ENCODE results near the gene COMMD10.

- TF ChIP-seq CTCF (IDR thresholded peaks at IDR 0.05 in 8 of 11, conservative IDR thresholded peaks at IDR 0.05 in 3 of 11) (no peak), POLR2AphosphoS5 (IDR thresholded peaks at IDR 0.05) (no peak), POLR2A (IDR thresholded peaks at IDR 0.05) (no peak)
Observed at GRCh38 chr5:116038817-116039216, 46.0 kb upstream of the COMMD10 start.
